ENCODE data around the gene GET4.
A peak's percentile ranks its signal among the peaks of the same experiment; 100 is the strongest.

Gene GET4

GRCh38 chr7:944744-945143, 68.4 kb downstream of the GET4 start:
- no peak overlapping the region for H3K27ac ChIP-seq (ENCODE audit: low read depth, low read length)
- H3K4me1 ChIP-seq (ENCODE audit: control insufficient read depth, insufficient read depth, low read length): no peaks in the 10 kb centered on the region
- H3K4me3 ChIP-seq (ENCODE audit: low read length): peak overlapping the region; percentile 29
- no peaks in the 10 kb centered on the region for H3K36me3 ChIP-seq (ENCODE audit: control insufficient read depth, insufficient read depth, low read length)
- H3K9ac ChIP-seq (ENCODE audit: low read length): no peak overlapping the region
- no peaks in the 10 kb centered on the region for H3K27me3 ChIP-seq (ENCODE audit: control insufficient read depth, insufficient read depth, low read length)

GRCh38 chr7:945147-945555, 68.8 kb downstream of the GET4 start:
- Histone ChIP-seq H3K27ac (ENCODE audit: low read depth, low read length) (no peak overlapping the region), H3K4me1 (ENCODE audit: control insufficient read depth, insufficient read depth, low read length) (no peaks in the 10 kb centered on the region), H3K27me3 (ENCODE audit: control insufficient read depth, insufficient read depth, low read length) (no peaks in the 10 kb centered on the region), H3K9ac (ENCODE audit: low read length) (no peak overlapping the region), H3K4me3 (ENCODE audit: low read length) (peak overlapping the region; percentile 47), H3K36me3 (ENCODE audit: control insufficient read depth, insufficient read depth, low read length) (no peaks in the 10 kb centered on the region)

GRCh38 chr7:945556-946255, 69.4 kb downstream of the GET4 start:
- no peaks in the 10 kb centered on the region for H3K36me3 ChIP-seq (ENCODE audit: control insufficient read depth, insufficient read depth, low read length)
- H3K4me3 ChIP-seq (ENCODE audit: low read length): peak overlapping the region; percentile 47
- no peak overlapping the region for H3K9ac ChIP-seq (ENCODE audit: low read length)
- no peak overlapping the region for H3K27ac ChIP-seq (ENCODE audit: low read depth, low read length)
- no peaks in the 10 kb centered on the region for H3K4me1 ChIP-seq (ENCODE audit: control insufficient read depth, insufficient read depth, low read length)
- H3K27me3 ChIP-seq (ENCODE audit: control insufficient read depth, insufficient read depth, low read length): no peaks in the 10 kb centered on the region
